GOT3 (cell line): ENCODE data around the gene TMA16.
"Not testable (repeated sequence)": the region's sequence is repeated elsewhere in the genome, so short reads cannot be mapped to it uniquely, and the experiment has no call there.

Source experiments
- DNase-seq: peaks from one replicate; lab custom pipeline; 2025; ENCODE audit warnings: mixed read lengths; lab: John Stamatoyannopoulos, UW

TMA16 gene

DNA sequence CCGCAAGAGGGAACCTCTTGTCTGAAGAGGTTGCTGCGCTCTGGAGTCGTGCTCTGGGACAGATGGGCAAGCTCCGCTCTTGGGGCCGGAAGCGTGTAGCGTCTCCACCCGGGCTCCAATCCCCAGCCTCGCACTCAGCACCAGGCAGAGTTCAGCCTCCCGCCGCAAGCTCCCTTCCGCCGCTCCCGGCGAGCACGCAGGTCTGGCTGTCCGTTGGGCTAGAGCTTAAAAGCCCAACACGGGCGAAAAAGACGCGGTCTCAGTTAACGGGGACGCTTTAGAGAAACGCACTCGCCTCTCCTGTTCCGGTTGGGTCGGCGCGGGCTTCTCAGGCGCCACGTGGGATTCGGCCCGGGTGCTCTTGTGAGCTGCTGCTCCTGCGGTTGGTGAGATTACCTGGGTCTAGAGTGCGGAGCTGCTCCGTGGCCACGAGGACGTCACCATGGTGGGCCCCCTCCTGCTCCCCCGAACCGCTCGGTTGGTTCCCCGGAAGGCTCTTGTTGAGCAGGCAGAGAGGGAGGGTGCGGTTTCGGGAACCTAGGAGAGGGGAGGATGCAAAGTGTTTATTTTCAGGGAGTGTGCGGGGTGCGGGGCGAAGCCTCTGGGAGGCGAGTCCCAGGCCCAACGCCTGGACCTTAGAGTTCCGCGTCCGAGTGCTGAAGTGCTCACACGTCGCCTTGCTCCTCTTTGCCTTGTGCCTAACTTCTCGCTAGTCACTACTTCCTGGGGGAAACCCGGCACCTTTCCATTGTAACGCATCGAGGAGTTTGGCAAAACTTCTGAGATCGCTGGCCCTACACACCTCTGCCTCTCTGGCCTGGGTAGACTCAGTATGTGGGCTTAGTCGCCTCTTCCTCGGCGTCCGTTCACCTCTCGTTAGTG, at the start of gene TMA16:
TSS of gene TMA16 (plus strand) at position 331 of the 882 bp plus-strand sequence. CDS start at position 443, 112 bp downstream.
- peak; percentile 53 for DNase-seq

- DNase-seq = not testable (repeated sequence)
Observed at GRCh38 chr4:163447023-163447422, 47.5 kb upstream of the TMA16 start.

DNA sequence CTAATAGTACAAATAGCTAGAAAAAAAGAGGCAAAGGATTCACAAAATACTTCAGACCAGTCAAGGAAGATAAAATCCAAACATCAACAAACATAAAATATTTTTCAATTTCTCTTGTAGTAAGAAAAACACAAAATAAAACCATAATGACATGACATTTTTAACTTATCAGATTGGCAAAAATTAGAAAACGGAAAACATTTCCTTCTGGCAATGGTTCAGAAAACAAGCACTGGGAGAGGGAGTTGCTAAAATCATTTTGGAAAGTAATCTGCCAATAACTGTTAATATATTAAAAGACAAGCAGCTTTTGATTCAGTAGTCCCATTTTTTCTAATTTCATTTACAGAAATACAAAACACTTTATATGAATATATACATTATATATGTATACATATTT, 47.0 kb upstream of the TMA16 start:
- DNase-seq = no peak

DNA sequence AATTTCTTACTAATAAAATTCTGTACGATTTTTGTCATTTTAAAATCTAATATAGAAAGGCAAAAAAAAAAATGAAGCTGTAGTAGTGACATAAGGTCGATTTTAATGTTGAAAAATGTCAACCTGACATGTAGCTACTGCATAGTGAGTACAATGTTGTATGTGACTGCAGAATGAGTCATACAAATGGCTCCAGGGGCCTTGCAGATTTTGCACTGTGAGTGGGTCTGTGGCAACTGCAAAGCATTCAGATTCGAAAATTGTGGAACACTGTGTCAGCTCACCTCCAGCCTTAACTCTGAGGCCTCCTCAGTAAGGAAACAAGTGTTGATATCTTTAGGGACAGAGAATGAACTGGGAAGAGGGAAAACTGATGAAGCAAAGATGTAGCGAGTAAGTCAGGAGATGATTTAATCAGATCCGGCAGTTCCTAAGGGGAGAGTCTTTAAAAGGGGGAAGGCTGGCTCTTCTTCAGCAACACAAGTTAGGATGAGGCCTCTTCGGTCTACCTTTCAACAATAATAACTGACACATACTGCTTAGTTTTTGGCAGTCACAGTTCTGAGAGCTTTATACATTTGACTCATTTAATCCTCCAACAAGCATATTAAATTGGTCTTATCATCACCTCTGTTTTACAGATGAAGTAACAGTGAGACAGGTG, 45.8 kb upstream of the TMA16 start:
- DNase-seq = no peak

DNA sequence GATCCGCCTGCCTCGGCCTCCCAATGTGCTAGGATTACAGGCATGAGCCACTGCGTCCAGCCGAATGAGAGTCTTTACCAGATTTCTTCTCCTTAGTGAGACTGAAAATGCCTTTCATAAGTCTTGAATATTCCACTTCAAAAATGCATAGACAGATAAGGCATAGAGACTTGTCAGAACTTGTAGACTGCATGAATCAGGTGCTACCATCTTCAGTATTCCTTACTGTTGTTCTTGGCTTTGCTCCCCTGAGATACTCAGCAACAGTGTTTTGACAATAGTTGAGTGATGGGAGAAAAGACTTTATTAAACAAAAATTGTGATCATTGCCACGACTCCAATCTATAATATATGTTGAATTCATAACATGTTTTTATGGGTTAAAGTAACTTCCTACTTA, 31.9 kb upstream of the TMA16 start:
- DNase-seq = no peak

DNA sequence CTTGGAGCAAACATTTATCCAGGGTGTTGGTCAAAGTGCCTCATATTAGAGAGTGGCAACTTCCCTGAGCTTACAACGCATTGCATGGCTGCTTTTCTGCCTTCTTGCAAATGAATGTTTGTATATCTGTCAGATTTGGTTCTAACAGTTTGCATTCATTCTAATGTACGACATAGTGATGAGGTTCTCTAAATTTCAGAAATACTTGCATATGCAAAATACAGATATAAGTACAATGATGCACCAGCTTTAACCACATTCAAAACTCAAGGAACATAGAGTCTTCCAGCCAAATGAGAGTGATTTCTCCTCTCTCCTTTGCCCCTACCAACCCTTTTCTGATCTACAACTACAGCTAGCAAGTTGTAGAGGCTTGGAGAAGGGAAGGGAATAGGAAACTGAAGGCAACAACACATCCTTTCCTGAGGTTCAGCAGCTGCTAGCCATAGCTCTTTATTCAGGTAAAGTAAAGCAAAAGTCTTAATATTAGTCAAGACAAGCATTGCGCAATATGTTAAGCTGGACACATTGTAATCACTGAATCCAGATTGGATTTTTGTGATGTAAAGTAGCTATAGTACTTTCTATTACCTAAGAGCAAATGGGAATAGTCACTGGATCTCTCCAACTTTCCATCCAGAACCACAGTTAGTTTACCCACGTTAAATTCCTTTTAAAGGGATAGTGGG, 27.3 kb upstream of the TMA16 start:
- no peak for DNase-seq

DNA sequence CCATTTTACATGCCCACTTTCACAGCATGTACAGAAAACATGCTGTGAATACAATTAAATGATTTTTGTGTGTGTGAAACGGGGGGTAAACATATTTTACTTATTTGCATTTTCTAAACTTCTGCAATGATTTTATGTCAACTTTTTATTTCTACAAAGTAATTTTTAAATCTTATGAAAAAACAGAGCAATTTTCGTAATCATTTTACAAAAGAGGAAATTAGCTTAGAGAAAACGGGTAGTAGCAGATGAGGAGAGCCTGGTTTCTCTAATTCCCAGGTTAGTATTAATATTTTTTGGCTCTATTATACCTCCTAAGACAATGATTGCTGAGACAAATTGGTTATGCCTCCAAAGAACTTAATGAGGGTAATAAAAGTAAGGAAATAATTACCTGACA, 24.1 kb upstream of the TMA16 start:
- DNase-seq = no peak

DNA sequence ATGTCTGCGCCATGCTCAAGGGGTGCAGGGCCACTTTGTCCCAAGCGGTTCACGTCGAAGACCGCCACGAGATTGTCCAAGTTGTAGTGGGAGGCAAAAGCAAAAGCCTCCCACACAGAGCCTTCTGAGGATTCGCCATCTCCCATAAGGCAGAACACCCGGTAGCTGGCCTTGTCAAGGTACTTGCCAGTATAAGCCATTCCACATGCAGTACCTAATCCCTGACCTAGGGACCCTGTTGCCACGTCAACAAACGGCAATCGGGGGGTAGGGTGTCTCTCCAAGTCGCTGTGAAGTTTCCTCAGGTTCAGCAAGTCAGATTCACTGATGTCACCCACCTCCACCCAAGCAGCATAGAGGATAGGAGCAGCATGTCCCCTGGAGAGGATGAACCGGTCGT, 21.4 kb upstream of the TMA16 start:
- no peak for DNase-seq

- DNase-seq = no peak
Observed at GRCh38 chr4:163473576-163473975, 20.9 kb upstream of the TMA16 start, which contains the start of gene TKTL2. TSS of gene TKTL2 (minus strand) at chr4:163473754. CDS start at chr4:163473734, 20 bp downstream.

DNA sequence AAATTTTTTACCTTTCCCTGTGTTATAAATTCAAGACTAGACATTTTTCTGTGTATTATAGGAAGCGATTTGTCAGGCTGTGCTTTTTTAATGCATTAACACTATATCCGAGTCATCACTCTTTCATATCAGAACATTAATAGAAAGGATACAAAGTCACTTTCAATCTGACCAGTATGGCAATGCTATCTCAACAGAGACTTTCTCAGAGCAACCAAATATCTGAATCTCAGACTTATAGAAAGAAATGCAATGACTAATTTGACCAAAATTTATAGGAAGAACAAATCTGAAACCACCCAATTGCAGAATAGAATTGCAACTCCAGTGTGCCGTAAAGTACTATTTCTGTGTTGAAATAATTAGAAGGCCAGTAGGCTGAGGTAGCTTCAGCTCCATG, 20.5 kb upstream of the TMA16 start:
- no peak for DNase-seq

DNA sequence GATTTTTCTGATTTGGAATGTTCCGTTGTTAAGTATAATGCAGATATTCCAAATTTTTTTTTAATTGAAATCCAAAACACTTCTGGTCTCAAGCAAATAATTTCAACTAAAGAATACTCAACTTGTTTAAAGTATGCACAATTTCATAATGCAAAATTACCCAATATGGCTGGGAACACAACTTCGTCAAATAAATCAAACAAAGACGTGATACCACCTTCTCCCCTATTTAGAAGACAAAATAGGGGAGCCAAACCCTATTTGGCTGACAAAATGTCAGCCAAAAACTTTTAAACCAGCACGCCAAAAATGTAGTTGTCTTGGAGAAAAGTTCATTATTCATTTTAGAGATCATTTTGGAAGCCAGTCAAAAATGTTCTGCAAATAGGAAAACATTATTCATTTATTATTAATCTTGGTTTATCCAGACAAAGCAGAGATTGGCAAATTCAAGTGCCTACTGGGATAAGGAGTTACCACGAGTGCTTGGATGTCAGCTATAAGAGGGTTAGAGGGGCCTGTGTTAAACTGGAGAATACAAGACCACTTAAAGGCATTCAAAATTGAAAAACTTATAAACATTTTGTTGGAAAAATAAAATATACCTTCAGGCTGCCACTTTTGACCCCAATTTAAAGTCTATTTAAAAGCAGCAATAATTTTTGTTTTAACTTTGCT, 17.6 kb upstream of the TMA16 start:
- DNase-seq = no peak

GRCh38 chr4:163482190-163482589, 12.3 kb upstream of the TMA16 start:
- no peak for DNase-seq

GRCh38 chr4:163484906-163485305, 9.6 kb upstream of the TMA16 start:
- no peak for DNase-seq

- no peak for DNase-seq
Observed at GRCh38 chr4:163485589-163485988, 8.9 kb upstream of the TMA16 start.

GRCh38 chr4:163486321-163486720, 8.2 kb upstream of the TMA16 start:
- DNase-seq = no peak

DNA sequence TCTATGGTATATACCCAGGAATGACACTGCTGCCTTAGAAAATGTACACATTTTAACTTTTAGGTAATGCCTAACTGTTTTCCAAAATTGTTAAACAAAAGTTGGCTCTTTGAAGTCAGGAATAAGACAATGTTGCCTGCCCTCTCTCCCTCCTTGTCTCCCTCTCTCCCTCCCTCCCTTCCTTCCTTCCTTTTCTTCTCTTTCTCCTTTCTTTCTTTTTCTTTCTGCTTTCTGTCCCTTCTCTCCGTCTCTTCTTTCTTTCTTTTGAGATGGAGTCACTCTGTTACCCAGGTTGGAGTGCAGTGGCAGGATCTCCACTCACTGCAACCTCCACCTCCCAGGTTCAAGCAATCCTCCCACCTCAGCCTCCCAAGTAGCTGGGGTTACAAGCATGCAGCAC, 4.6 kb upstream of the TMA16 start:
- no peak for DNase-seq

GRCh38 chr4:163492951-163493504, 1.5 kb upstream of the TMA16 start:
- no peak for DNase-seq

- no peak for DNase-seq
Observed at GRCh38 chr4:163493643-163494359, 689 bp upstream of the TMA16 start.

DNA sequence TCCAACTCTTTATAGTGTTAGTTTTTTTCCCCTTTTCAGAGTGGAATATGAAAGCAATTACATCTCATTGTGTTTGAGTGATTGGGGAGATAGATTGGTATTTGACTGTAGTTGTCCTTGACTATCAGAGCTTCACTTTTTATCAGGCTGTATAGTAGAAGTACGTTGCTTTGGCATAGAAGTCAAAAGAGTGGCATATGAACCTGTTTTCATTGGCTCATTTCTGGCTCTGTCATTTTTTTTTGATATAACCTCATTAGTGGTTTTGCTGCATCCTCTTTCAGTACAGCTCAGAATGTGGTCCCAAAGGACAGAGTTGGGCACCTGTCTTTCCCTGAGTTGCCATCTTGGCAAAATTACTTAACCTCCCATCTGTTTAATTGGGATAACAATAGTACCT, 1.4 kb downstream of the TMA16 start:
- DNase-seq = no peak

DNA sequence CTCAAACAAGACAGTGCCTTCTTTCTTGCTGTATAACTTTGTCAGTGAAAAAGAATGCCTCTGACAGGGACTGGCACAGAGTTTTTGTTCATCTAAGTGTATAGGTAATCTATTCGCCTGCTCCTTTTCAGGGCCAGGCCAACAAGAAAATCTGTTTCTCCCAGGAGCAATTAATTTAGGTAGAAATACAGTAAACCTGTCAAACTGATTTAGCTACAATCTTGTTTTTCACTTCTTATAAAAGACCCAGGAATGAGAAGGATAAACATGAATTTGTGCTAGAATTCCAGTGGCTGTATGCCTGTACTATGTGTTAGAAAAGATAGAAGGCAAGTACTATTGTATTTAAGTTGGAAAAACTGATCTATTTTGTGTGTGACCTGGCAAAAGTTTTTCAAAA, 6.1 kb downstream of the TMA16 start:
- no peak for DNase-seq

DNA sequence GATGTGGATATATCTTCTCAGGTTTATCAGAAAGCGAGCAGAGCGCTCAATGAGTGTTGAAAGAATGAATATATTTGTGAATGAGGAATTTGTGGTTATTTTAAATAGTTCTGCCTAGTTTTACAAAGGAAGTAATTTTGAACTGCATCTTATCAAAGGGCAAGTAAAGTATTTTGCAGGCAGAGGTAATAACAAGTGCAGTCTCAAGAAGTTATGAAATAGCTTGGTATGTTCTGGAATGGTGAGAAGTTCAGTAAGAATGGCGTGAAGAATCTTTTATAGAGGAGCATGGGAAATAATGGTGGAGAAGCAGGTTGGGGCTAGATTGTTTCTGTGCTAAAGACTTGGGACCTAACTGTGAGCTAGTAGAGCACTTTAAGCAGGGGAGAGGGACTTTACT, 10.9 kb downstream of the TMA16 start:
- no peak for DNase-seq
